Measurements from ENCODE around the gene SALL4. TPM values are rescaled to one million over a fixed set of nuclear protein-coding genes. Genes with fewer than 3 reads are reported as not detected.

Gene SALL4
- total RNA-seq, 1 donor from 2014 or later: 91.1 TPM

DNA sequence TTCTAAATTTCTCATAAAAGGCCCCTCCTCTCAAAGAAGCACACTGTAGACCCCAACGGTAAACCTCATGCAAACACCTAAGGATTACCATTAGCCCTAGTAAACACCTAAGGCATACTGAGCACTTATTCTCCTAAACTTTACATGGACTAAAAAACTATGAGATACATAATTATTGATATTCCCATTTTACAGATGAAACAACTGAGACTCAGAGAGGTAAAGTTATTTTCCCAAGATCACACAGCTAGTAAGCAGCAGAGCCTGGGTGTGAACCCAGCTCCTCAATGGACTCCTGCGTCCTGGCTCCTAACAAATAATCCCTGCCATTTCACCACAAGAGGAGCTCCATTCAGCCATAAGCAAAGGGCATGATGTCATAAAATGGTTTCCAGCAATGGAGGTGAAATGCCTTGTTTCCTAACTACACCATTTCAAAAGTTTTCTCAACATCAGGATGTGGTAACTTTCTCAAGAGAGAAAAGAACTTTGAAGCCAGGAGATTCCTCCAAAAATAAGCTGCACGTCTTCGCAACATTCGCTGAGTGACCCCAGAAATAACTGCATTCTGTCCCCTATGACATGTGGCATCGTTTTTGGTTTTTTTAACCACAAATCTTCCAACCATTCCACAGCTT, 38.2 kb downstream of the SALL4 start:
- TF ChIP-seq, protein P1, sequence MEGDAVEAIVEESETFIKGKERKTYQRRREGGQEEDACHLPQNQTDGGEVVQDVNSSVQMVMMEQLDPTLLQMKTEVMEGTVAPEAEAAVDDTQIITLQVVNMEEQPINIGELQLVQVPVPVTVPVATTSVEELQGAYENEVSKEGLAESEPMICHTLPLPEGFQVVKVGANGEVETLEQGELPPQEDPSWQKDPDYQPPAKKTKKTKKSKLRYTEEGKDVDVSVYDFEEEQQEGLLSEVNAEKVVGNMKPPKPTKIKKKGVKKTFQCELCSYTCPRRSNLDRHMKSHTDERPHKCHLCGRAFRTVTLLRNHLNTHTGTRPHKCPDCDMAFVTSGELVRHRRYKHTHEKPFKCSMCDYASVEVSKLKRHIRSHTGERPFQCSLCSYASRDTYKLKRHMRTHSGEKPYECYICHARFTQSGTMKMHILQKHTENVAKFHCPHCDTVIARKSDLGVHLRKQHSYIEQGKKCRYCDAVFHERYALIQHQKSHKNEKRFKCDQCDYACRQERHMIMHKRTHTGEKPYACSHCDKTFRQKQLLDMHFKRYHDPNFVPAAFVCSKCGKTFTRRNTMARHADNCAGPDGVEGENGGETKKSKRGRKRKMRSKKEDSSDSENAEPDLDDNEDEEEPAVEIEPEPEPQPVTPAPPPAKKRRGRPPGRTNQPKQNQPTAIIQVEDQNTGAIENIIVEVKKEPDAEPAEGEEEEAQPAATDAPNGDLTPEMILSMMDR (conservative IDR thresholded peaks at IDR 0.05): no peak
- Mint-ChIP-seq H3K27ac (ENCODE audit: unreplicated experiment) (no peak overlapping the region), H3K4me1 (peaks cover 31% of the 10 kb centered on the region), H3K27me3 (ENCODE audit: low read depth) (peaks cover 5% of the 10 kb centered on the region), H3K9me3 (no peaks in the 10 kb centered on the region), H3K4me3 (peak overlapping the region; percentile 55), H3K36me3 (ENCODE audit: low read depth) (peaks cover 4% of the 10 kb centered on the region)
- DNase-seq (ENCODE audit: low read depth, low spot score): no peak

DNA sequence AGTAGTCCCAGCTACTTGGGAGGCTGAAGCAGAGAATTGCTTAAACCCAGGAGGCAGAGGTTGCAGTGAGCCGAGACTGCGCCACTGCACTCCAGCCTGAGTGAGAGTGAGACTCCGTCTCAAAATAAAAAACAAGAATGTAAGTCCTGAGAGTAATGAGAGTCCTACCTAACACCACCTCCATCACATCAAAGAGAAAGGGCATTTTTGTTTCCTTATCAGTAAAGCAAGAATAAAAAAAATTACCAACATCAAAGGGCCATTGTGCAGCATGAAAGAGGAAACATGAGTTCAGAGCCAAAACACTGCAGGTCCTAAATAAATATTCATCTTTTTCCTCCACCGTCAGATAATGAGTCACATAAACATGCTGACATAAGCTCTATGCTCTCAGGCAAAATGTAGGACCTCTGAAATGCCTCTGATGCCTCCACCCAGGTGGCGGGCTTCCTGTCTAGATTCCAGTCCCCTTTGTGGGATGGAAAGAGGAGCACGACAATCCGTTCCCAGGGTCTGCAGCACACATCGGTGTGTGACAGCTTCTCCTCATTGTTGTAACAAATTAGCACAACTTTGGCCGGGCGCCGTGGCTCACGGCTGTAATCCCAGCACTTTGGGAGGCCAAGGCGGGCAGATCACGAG, 41.3 kb downstream of the SALL4 start:
- DNase-seq (ENCODE audit: low read depth, low spot score): no peak
- Mint-ChIP-seq H3K4me3 (no peak overlapping the region), H3K36me3 (ENCODE audit: low read depth) (peaks cover 4% of the 10 kb centered on the region), H3K4me1 (peaks cover 28% of the 10 kb centered on the region), H3K27me3 (ENCODE audit: low read depth) (no peaks in the 10 kb centered on the region), H3K27ac (ENCODE audit: unreplicated experiment) (peak overlapping the region; percentile 29), H3K9me3 (no peaks in the 10 kb centered on the region)
- TF ChIP-seq, protein P1 (conservative IDR thresholded peaks at IDR 0.05): no peak

DNA sequence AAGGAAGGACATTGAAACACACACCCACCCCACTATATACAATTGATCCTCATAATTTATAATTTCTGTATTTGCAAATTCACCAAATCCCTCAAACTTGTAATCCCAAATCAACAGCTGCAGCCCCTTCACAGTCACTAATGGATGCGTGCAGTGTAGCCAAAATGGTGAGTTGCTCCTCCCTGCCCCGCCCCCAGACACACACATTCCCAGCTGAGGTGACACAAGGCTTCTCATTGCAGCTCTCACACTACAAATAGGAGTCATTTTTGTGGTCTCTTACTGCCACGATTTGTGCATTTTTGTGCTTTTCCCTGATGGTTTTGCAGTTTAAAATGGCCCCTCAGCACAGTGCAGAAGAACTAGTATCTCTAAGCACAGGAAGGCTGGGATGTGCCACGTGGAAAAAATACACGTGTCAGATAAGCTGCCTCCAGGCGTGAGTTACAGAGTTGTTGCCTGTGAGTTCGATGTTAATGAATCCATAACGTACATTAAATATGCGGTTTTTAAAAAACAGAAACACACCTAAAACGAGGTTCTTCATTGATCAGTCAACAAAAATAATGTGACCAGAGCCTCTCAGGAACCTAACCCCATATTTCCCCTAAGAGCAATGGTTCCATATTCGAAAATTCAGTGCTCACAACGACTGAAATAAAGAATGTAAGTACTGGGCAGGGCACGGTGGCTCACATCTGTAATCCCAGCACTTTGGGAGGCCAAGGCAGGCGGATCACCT, 42.4 kb downstream of the SALL4 start:
- H3K27me3 Mint-ChIP-seq (ENCODE audit: low read depth): no peaks in the 10 kb centered on the region
- DNase-seq (ENCODE audit: low read depth, low spot score): no peak
- peaks cover 4% of the 10 kb centered on the region for H3K36me3 Mint-ChIP-seq (ENCODE audit: low read depth)
- peaks cover 28% of the 10 kb centered on the region for H3K4me1 Mint-ChIP-seq
- H3K4me3 Mint-ChIP-seq: no peak overlapping the region
- H3K27ac Mint-ChIP-seq (ENCODE audit: unreplicated experiment): no peak overlapping the region
- H3K9me3 Mint-ChIP-seq: no peaks in the 10 kb centered on the region
- TF ChIP-seq, protein P1 (conservative IDR thresholded peaks at IDR 0.05): no peak

DNA sequence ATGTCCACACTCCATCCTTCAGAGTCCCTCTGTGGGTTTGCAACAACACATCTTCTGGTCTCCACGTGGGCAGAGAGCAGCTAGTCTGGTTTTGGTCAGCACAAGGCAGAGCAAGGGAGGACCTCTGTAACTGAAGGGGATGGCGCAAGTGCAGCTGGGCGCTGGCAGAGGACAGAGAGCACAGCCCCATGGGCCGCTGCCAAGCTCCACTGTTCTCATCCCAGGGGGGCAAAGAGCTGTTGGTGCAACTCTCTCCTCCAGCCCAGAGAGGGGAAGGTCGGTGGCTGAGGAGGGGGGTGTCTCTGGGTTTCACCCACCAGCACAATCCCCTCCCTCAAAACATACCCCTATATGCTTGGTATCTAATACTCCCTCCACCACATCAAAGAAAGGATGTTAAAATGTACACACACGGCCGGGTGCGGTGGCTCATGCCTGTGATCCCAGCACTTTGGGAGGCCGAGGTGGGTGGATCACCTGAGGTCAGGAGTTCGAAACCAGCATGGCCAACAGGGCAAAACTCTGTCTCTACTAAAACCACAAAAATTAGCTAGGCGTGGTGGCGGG, 43.3 kb downstream of the SALL4 start:
- TF ChIP-seq, protein P1 (conservative IDR thresholded peaks at IDR 0.05): no peak
- Mint-ChIP-seq H3K9me3 (no peaks in the 10 kb centered on the region), H3K4me1 (peaks cover 28% of the 10 kb centered on the region), H3K36me3 (ENCODE audit: low read depth) (peaks cover 4% of the 10 kb centered on the region), H3K27me3 (ENCODE audit: low read depth) (no peaks in the 10 kb centered on the region), H3K4me3 (no peak overlapping the region), H3K27ac (ENCODE audit: unreplicated experiment) (no peak overlapping the region)
- DNase-seq (ENCODE audit: low read depth, low spot score): no peak

DNA sequence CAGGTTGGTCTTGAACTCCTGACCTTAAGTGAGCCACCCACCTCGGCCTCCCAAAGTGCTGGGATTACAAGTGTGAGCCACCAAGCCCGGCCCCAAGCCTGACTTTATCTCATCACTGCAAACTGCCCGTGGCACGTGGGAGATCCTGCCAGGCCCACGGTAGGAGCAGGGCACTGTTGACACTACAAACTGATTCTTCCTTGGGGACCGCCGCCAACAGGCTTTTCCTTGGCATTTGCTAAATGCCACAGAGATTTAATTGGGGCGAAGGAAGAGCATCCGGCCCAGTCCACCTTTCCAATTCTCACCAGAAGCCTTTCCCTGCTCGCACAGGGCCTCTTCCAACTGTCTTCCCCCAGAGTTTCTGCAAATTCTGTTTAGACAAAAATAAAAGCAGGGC, 45.1 kb downstream of the SALL4 start:
- no peak overlapping the region for H3K4me3 Mint-ChIP-seq

More for the DNA sequence above, 45.1 kb downstream of the SALL4 start:
- Mint-ChIP-seq H3K27me3 (ENCODE audit: low read depth) (no peaks in the 10 kb centered on the region), H3K9me3 (no peaks in the 10 kb centered on the region), H3K4me1 (peaks cover 24% of the 10 kb centered on the region), H3K36me3 (ENCODE audit: low read depth) (peaks cover 2% of the 10 kb centered on the region), H3K27ac (ENCODE audit: unreplicated experiment) (no peak overlapping the region)
- DNase-seq (ENCODE audit: low read depth, low spot score): no peak
- TF ChIP-seq, protein P1 (conservative IDR thresholded peaks at IDR 0.05): no peak

All from neural crest cell (in vitro differentiated cells).